ENCODE results near the gene KDM3A. TPM values are rescaled to one million over a fixed set of nuclear protein-coding genes. Genes with fewer than 3 reads are reported as not detected.

The KDM3A gene
- total RNA-seq, 4 donors from 2014 or later, result 37.3 to 68.6 (median 52.0) TPM

DNA sequence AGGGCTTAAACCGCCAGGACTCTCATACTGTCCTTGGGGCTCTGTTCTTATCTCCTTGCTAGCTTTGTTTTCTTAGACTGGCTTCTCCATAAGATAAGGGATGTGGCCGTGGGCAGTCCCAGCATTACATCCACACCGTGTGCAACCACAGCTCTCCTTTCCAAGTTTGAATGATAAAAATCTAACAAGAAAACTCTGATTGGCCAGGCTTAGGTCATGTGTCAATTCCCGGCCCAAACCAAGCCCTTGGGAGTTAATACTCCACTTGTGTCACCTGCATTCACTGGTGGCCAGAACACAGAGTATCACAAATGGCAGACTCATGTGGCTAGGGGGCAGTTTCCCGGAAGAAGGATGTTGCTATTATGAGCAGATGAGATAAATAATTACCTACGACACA, 43.2 kb upstream of the KDM3A start:
- Histone ChIP-seq H3K27ac (replicated peaks in 1 of 4) (no peak overlapping the region), H3K36me3 (no peaks in the 10 kb centered on the region), H3K4me3 (no peak overlapping the region), H3K27me3 (no peaks in the 10 kb centered on the region), H3K4me1 (peaks cover 0 to 10% (median 7%) of the 10 kb centered on the region in 4 donors), H3K9me3 (no peaks in the 10 kb centered on the region)
- TF ChIP-seq POLR2AphosphoS5 (IDR thresholded peaks at IDR 0.05) (no peak), EP300 (IDR thresholded peaks at IDR 0.05) (no peak)
- peak; percentile 42 for DNase-seq (ENCODE audit: extremely low spot score)
- intact Hi-C loops (cut with DNase I), result no loop called here
- WGBS, result 59% methylated on average over 6 of the region's 6 CpGs

DNA sequence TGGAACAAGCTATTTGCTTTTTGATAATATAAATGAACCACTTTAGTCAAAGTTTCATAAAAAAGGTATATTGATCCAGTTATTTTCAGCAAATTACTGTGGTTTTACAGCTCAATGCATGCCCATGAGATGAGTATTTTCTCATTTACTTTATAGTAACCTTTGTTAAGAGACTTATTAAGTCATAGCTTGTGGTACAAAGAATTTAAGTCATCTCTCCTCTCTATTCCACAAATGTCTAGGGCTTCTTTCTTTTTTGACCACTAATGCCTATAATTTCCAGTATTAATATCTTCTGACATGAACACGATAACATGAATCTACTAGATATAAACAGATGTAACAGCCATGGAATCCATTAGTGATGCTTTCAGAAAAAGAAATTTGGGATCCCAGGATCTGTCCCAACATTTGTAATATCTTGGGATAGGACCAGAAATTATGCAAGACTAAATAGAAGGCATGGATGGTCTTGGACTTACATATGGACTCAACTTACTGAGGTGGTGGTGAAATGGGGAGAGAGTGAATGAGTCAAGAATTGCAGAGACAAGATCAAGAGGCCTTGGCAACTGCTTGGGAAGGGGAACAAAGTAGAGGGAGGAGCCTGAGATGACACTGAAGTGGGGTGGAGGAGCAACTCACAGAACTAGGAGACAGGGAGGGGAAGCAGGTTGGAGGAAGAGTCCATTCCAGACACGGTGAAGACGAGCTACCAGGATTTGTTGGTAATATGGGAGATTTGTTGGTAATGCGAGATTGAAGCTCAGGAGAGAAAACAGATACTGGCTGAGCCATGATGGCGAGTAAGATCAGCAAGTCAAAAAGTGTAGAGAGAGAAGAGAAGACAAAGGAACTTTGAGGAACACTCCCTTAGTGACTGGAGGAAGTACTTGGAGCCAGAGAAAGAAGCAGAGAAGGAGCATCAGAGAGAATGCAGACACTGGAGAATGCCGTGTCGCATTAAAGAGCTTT, 42.4 kb upstream of the KDM3A start:
- no peaks in the 10 kb centered on the region for H3K27me3 ChIP-seq
- H3K36me3 ChIP-seq, result no peaks in the 10 kb centered on the region
- TF ChIP-seq POLR2AphosphoS5 (IDR thresholded peaks at IDR 0.05) (no peak), EP300 (IDR thresholded peaks at IDR 0.05) (no peak), POLR2A (IDR thresholded peaks at IDR 0.05; ENCODE audit: low read depth) (no peak)
- TF ChIP-seq, protein P1, sequence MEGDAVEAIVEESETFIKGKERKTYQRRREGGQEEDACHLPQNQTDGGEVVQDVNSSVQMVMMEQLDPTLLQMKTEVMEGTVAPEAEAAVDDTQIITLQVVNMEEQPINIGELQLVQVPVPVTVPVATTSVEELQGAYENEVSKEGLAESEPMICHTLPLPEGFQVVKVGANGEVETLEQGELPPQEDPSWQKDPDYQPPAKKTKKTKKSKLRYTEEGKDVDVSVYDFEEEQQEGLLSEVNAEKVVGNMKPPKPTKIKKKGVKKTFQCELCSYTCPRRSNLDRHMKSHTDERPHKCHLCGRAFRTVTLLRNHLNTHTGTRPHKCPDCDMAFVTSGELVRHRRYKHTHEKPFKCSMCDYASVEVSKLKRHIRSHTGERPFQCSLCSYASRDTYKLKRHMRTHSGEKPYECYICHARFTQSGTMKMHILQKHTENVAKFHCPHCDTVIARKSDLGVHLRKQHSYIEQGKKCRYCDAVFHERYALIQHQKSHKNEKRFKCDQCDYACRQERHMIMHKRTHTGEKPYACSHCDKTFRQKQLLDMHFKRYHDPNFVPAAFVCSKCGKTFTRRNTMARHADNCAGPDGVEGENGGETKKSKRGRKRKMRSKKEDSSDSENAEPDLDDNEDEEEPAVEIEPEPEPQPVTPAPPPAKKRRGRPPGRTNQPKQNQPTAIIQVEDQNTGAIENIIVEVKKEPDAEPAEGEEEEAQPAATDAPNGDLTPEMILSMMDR (IDR thresholded peaks at IDR 0.05), result no peak
- DNase-seq (ENCODE audit: extremely low spot score), result no peak
- H3K4me1 ChIP-seq, result peaks cover 0 to 4% (median 2%) of the 10 kb centered on the region in 4 donors
- no peak overlapping the region for H3K27ac ChIP-seq (replicated peaks in 1 of 4)
- H3K4me3 ChIP-seq, result no peak overlapping the region
- intact Hi-C loops (cut with DNase I), result no loop called here
- no peaks in the 10 kb centered on the region for H3K9me3 ChIP-seq
- WGBS, result 84% methylated on average over 7 of the region's 7 CpGs

DNA sequence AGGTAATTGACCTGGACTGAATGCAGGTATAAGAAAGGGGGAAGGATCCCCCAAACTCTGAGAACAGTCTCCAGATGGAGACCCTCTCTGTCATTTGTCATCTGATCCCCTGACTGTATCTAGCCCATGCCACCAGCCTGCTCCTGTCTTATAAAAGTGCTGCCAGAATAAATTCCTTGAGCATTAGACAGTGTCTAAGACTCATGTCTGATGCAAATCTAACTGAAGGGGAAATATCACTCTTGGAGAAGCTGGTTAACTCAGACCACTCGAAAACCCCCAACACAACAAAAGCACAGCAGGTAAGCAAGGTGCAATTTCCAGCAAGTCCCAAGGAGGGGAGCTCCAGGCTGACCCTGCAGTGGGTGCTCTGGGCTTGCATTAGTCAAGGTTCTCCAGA, 40.9 kb upstream of the KDM3A start:
- H3K4me1 ChIP-seq, result no peaks in the 10 kb centered on the region
- DNase-seq (ENCODE audit: extremely low spot score), result no peak
- 62% methylated on average over 1 of the region's 1 CpG for WGBS
- no peaks in the 10 kb centered on the region for H3K36me3 ChIP-seq
- intact Hi-C loops (cut with DNase I), result no loop called here
- H3K27me3 ChIP-seq, result no peaks in the 10 kb centered on the region
- no peaks in the 10 kb centered on the region for H3K9me3 ChIP-seq
- H3K4me3 ChIP-seq, result no peak overlapping the region
- TF ChIP-seq POLR2AphosphoS5 (IDR thresholded peaks at IDR 0.05) (no peak), EP300 (IDR thresholded peaks at IDR 0.05) (no peak), POLR2A (IDR thresholded peaks at IDR 0.05; ENCODE audit: low read depth) (no peak)
- TF ChIP-seq, protein P1 (IDR thresholded peaks at IDR 0.05), result no peak
- H3K27ac ChIP-seq (replicated peaks in 1 of 4), result no peak overlapping the region

DNA sequence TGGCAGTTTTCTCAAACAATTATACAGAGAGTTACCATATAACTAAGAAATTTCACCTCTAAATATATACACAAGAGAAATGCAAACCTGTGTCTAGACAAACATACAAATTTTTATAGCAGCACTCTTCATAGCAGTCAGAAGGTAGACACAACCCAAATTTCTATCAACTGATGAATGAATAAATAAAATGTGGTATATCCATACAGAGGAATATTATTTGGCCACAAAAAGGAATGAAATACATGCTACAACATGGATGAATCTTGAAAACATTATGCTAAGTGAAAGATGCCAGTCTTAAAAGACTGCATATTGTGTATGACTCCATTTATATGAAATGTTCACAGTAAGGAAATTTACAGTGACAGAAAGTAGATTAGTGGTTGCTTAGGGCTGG, 30.6 kb upstream of the KDM3A start:
- Histone ChIP-seq H3K36me3 (no peaks in the 10 kb centered on the region), H3K27ac (replicated peaks in 1 of 4) (no peak overlapping the region), H3K4me1 (no peaks in the 10 kb centered on the region), H3K27me3 (no peaks in the 10 kb centered on the region), H3K9me3 (no peaks in the 10 kb centered on the region), H3K4me3 (no peak overlapping the region)
- DNase-seq (ENCODE audit: extremely low spot score), result no peak
- intact Hi-C loops (cut with DNase I), result no loop called here
- TF ChIP-seq POLR2A (IDR thresholded peaks at IDR 0.05; ENCODE audit: low read depth) (no peak), POLR2AphosphoS5 (IDR thresholded peaks at IDR 0.05) (no peak), EP300 (IDR thresholded peaks at IDR 0.05) (no peak)
- TF ChIP-seq, protein P1 (IDR thresholded peaks at IDR 0.05), result no peak

DNA sequence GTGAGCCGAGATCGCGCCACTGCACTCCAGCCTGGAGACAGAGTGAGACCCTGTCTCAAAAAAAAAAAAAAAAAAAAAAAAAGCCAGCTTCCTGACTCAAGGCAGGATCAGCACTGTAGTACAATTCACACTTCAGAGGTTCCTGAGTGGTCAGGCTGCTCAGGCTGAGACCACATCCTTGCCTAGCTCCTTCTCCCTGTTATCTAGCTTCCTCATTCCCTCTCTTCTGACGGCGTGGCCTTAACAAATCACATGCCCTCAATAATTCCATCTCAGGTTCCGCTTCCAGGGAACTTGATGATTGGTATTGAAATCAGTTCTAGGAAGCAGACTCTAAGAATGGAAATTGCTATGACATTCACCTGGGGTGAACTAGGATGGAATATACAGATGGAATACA, 29.8 kb upstream of the KDM3A start:
- WGBS, result 79% methylated on average over 6 of the region's 6 CpGs
- TF ChIP-seq POLR2A (IDR thresholded peaks at IDR 0.05; ENCODE audit: low read depth), result no peak
- TF ChIP-seq, protein P1 (IDR thresholded peaks at IDR 0.05), result no peak
- no peak for TF ChIP-seq EP300 (IDR thresholded peaks at IDR 0.05)
- no peak for TF ChIP-seq POLR2AphosphoS5 (IDR thresholded peaks at IDR 0.05)
- Histone ChIP-seq H3K9me3 (no peaks in the 10 kb centered on the region), H3K4me3 (no peak overlapping the region), H3K27ac (replicated peaks in 1 of 4) (no peak overlapping the region), H3K4me1 (no peaks in the 10 kb centered on the region), H3K36me3 (no peaks in the 10 kb centered on the region), H3K27me3 (no peaks in the 10 kb centered on the region)
- intact Hi-C loops (cut with DNase I), result no loop called here
- DNase-seq (ENCODE audit: extremely low spot score), result no peak
